Measurements from ENCODE around the gene BICRA.

- TF ChIP-seq CTCF (IDR thresholded peaks at IDR 0.05) (no peak), POLR2A (IDR thresholded peaks at IDR 0.05) (no peak)
Measured at GRCh38 chr19:47693489-47693888, 84.6 kb downstream of the BICRA start.

Measured in adrenal gland (tissue), 5 donors.